ENCODE results near the gene TSEN15. TPM values are rescaled to one million over a fixed set of nuclear protein-coding genes. Genes with fewer than 3 reads are reported as not detected.

The TSEN15 gene
- total and polyA plus RNA-seq, 2 of the 13 experiments (the other 11 are each of a cell fraction or from before 2014, with no cell fraction given): 25.6 to 35.8 TPM

GRCh38 chr1:184036517-184036949, 15.0 kb upstream of the TSEN15 start (continued):
- no peak for TF ChIP-seq NR2C2 (CRISPR knock-in tag; IDR thresholded peaks at IDR 0.05; ENCODE audit: borderline replicate concordance)
- no peak for TF ChIP-seq ZBTB42 (CRISPR knock-in tag; IDR thresholded peaks at IDR 0.05)
- TF ChIP-seq, protein P1, sequence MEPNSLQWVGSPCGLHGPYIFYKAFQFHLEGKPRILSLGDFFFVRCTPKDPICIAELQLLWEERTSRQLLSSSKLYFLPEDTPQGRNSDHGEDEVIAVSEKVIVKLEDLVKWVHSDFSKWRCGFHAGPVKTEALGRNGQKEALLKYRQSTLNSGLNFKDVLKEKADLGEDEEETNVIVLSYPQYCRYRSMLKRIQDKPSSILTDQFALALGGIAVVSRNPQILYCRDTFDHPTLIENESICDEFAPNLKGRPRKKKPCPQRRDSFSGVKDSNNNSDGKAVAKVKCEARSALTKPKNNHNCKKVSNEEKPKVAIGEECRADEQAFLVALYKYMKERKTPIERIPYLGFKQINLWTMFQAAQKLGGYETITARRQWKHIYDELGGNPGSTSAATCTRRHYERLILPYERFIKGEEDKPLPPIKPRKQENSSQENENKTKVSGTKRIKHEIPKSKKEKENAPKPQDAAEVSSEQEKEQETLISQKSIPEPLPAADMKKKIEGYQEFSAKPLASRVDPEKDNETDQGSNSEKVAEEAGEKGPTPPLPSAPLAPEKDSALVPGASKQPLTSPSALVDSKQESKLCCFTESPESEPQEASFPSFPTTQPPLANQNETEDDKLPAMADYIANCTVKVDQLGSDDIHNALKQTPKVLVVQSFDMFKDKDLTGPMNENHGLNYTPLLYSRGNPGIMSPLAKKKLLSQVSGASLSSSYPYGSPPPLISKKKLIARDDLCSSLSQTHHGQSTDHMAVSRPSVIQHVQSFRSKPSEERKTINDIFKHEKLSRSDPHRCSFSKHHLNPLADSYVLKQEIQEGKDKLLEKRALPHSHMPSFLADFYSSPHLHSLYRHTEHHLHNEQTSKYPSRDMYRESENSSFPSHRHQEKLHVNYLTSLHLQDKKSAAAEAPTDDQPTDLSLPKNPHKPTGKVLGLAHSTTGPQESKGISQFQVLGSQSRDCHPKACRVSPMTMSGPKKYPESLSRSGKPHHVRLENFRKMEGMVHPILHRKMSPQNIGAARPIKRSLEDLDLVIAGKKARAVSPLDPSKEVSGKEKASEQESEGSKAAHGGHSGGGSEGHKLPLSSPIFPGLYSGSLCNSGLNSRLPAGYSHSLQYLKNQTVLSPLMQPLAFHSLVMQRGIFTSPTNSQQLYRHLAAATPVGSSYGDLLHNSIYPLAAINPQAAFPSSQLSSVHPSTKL (CRISPR knock-in tag; IDR thresholded peaks at IDR 0.05): 0 out of 2 replicates have a peak, but pooled peaks have one; percentile 15
- no peak for TF ChIP-seq ZNF564 (CRISPR knock-in tag; IDR thresholded peaks at IDR 0.05)
- no peak for TF ChIP-seq ZNF20 (CRISPR knock-in tag; IDR thresholded peaks at IDR 0.05)
- TF ChIP-seq MYPOP (CRISPR knock-in tag; IDR thresholded peaks at IDR 0.05): 0 out of 2 replicates have a peak, but pooled peaks have one; percentile 36
- TF ChIP-seq NFRKB (IDR thresholded peaks at IDR 0.05): no peak
- peak; percentile 62; the same call in 1 of the 2 replicates for TF ChIP-seq KMT2A (CRISPR knock-in tag; IDR thresholded peaks at IDR 0.05)
- TF ChIP-seq DRAP1 (CRISPR knock-in tag; IDR thresholded peaks at IDR 0.05): peak; percentile 31; the same call in 1 of the 2 replicates
- 0 out of 2 replicates have a peak, but pooled peaks have one; percentile 58 for TF ChIP-seq NAIF1 (CRISPR knock-in tag; IDR thresholded peaks at IDR 0.05; ENCODE audit: borderline replicate concordance)
- 0 out of 2 replicates have a peak, but pooled peaks have one; percentile 16 for TF ChIP-seq ZFYVE20 (CRISPR knock-in tag; IDR thresholded peaks at IDR 0.05; ENCODE audit: borderline replicate concordance, low read depth)
- no peak for TF ChIP-seq POGZ (CRISPR knock-in tag; IDR thresholded peaks at IDR 0.05)
- no peak for TF ChIP-seq ZNF639 (CRISPR knock-in tag; conservative IDR thresholded peaks at IDR 0.05)
- TF ChIP-seq FOXA3 (CRISPR knock-in tag; IDR thresholded peaks at IDR 0.05): 0 out of 2 replicates have a peak, but pooled peaks have one; percentile 8
- no peak for TF ChIP-seq ZNF75D (CRISPR knock-in tag; IDR thresholded peaks at IDR 0.05; ENCODE audit: borderline replicate concordance)
- TF ChIP-seq GMEB1 (CRISPR knock-in tag; IDR thresholded peaks at IDR 0.05; ENCODE audit: borderline replicate concordance): no peak
- TF ChIP-seq ZNF687 (CRISPR knock-in tag; IDR thresholded peaks at IDR 0.05): peak; percentile 54

Measured in HepG2 (cell line).